ENCODE measurements around the gene TRIM72.
A peak's percentile ranks its signal among the peaks of the same experiment; 100 is the strongest.
"Not testable (repeated sequence)": the region's sequence is repeated elsewhere in the genome, so short reads cannot be mapped to it uniquely, and the experiment has no call there.

Gene TRIM72

GRCh38 chr16:31198207-31198882 lies 15.6 kb upstream of the TRIM72 start:
- DNase-seq, result no peak
- Mint-ChIP-seq H3K9me3 (no peaks in the 10 kb centered on the region), H3K27me3 (no peaks in the 10 kb centered on the region), H3K4me1 (peaks cover 62% of the 10 kb centered on the region), H3K27ac (peak overlapping the region; percentile 29), H3K36me3 (ENCODE audit: low read depth) (peaks cover 35% of the 10 kb centered on the region), H3K4me3 (no peak overlapping the region)
- no peak for ATAC-seq

DNA sequence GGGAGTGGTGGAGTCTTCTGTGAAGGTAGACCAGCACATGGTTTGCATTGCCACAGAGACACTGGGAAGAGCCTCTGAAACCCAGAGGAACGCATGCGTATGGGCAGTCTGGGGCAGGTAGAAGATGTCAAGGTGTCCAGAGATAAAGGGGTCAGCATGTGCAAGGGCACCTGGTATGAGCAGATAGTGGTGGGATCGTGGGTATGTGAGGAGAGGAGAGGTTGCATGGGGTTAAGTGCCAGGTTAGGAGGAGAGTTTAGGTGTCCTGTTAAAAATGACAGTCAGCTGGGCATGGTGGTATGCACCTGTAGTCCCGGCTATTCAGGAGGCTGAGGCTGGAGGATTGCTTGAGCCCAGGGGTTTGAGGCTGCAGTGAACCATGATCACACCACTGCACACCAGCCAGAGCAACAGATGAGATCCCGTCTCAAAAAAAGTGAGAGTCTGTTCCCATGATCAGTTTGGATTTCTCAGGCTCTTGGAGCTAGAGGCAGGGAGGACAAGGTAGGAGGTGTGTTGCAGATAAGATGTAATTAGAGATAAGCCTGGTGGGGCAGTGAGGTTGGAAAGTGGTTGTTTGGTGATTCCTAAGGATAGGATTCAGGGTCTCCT lies 14.4 kb upstream of the TRIM72 start:
- no peaks in the 10 kb centered on the region for H3K27me3 Mint-ChIP-seq
- peaks cover 25% of the 10 kb centered on the region for H3K36me3 Mint-ChIP-seq (ENCODE audit: low read depth)
- H3K4me1 Mint-ChIP-seq, result peaks cover 61% of the 10 kb centered on the region
- DNase-seq, result no peak
- ATAC-seq, result no peak
- H3K4me3 Mint-ChIP-seq, result no peak overlapping the region
- peak overlapping the region; percentile 47 for H3K27ac Mint-ChIP-seq
- H3K9me3 Mint-ChIP-seq, result no peaks in the 10 kb centered on the region

- H3K27me3 Mint-ChIP-seq, DNase-seq, ATAC-seq, H3K4me3 Mint-ChIP-seq, H3K9me3 Mint-ChIP-seq: not testable (repeated sequence)
- H3K4me1 Mint-ChIP-seq, result peaks cover 57% of the 10 kb centered on the region
- peak overlapping the region; percentile 47 for H3K27ac Mint-ChIP-seq
- H3K36me3 Mint-ChIP-seq (ENCODE audit: low read depth), result peaks cover 19% of the 10 kb centered on the region
These were observed 13.8 kb upstream of the TRIM72 start for GRCh38 chr16:31200111-31200510.

DNA sequence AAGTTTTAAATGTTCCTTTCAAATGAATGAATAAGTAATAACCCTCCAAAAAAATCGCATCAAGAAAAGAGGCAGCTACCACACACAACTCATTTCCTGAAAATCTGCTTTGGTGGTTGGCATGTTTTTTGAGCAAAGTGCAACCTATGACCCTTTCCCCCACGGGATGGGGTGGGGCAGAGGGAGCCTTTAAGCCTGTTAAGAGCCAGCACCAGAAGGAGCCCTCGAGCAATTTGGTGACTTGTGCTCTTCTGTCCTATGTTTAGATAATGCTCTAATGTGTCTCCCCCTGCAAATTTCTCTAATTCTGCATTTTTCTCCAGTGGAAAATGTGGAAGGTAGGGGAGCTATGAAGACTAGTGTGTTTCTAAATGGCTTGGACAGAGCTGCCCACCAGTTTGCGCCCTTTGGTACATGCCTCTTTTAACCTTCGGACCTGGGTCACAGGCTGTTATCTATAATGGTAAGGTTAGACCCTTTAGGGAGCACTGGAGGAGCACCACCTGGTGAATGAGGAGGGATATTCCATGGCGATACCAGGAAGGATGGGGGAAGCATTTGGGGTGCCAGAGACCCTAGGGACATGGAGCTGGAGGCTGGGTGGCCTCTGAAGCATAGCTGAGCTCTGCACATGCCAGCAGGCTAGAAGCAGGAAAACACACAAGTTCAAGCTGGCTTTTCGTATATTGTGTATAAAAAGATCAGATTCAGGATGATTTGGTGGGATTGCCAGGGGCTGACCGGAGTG lies 12.9 kb upstream of the TRIM72 start:
- Mint-ChIP-seq H3K9me3 (no peaks in the 10 kb centered on the region), H3K27me3 (no peaks in the 10 kb centered on the region), H3K4me3 (peak overlapping the region; percentile 76), H3K4me1 (peaks cover 55% of the 10 kb centered on the region), H3K27ac (no peak overlapping the region), H3K36me3 (ENCODE audit: low read depth) (peaks cover 13% of the 10 kb centered on the region)
- DNase-seq, result no peak
- ATAC-seq, result peak; percentile 29

DNA sequence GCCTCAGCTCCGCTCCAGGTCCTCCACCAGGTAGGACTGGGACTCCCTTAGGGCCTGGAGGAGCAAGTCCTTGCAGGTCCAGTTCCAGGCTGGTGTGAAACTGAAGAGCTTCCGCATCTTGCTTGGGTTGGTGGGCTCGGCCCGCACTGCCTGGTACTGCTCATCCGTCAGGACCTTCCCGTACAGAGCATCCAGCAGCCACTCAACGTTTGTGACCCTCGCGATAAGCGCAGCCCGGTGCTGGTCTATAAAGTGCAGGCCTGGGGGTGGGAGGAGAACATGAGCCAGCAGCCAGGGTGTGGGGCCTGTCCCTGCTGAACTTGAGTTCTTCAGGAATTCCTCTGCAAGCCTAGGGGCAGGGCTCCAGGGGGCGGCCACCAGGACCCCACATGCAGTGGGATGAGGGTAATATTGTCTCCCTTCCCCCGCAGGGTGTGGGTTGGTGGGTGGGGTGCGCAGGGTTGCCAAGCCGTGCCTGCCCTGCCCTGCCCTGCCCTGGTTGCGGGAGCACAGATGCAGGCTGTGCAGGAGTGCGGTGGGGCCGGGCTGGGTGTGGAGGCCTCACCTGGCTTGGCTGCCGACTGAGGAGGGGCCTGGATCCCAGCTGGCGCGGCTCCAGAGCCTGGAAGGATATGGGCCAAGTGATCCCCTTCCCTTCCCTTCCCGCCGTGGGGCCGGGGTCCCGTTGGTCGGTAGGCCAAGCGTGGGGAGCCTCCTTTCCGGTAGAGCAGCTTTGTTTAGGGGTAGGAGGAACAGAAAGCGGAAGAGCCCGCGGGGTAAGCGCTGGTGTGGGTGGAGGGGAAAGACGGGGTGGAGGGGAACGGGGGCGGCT lies 12.1 kb upstream of the TRIM72 start:
- peak overlapping the region; percentile 59 for H3K27ac Mint-ChIP-seq
- peak; percentile 41 for ATAC-seq
- peaks cover 49% of the 10 kb centered on the region for H3K4me1 Mint-ChIP-seq
- H3K9me3 Mint-ChIP-seq, result no peaks in the 10 kb centered on the region
- no peaks in the 10 kb centered on the region for H3K27me3 Mint-ChIP-seq
- H3K36me3 Mint-ChIP-seq (ENCODE audit: low read depth), result peaks cover 6% of the 10 kb centered on the region
- no peak for DNase-seq
- peak overlapping the region; percentile 76 for H3K4me3 Mint-ChIP-seq

DNA sequence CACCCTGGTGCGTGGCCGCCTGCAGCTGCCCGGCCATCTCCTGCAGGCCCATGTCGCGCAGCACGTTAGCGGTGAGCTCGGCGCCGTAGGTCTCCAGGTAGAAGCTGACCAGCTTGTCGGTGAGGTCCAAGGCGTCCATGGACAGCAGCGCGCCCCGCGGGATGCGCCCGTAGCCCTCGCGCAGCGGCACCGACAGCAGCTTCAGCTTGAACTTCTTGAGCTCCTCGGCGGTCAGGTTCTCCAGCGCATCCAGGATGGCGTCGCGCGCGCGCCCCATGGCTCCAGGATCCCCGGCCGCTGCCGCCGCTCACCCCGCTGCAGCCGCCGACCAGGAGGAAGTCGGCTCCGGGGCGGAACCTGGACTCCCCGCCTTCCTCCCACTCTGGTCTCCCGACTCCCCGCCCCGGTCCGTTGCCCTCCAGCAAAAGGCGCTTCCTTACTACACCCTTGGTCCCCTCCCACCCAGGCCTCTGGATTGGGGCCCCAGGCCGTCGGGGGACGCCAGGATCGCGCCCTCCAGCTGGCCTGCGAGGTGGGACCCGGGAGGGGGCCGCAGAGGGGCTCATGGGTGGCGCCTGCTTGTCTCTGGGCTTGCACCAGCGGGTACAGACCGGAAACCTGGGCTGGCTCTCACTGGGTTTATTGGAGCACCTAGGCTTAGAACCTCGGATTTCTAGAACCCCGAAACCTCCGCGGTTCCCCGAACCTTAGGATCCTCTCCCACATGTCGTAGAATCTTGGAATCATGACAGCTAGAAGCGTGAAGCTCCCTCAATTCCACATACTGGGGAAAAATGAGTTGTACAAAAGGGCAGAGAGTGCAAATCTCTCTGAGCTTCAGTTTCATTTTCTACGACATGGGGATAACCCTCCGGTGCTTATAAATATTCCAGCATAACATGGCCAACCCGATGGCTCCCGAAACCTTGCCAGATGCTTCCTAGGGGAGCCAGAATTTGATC lies 11.2 kb upstream of the TRIM72 start, which contains the start of gene PYCARD:
Gene PYCARD, minus strand, starts transcription at position 347 of the 962 bp plus-strand sequence. Its CDS starts 70 bp downstream, at position 277.
- H3K27me3 Mint-ChIP-seq, result no peaks in the 10 kb centered on the region

GRCh38 chr16:31204871-31205666 lies 8.8 kb upstream of the TRIM72 start:
- DNase-seq (no peak), ATAC-seq (no peak)
- Mint-ChIP-seq H3K4me3 (no peak overlapping the region), H3K4me1 (peaks cover 25% of the 10 kb centered on the region), H3K36me3 (ENCODE audit: low read depth) (peaks cover under 1% of the 10 kb centered on the region), H3K27ac (no peak overlapping the region), H3K27me3 (no peaks in the 10 kb centered on the region), H3K9me3 (no peaks in the 10 kb centered on the region)

More for the DNA sequence above, 11.2 kb upstream of the TRIM72 start, which contains the start of gene PYCARD:
- DNase-seq, result peak; percentile 52
- H3K36me3 Mint-ChIP-seq (ENCODE audit: low read depth), result peaks cover 4% of the 10 kb centered on the region
- ATAC-seq, result peak; percentile 34
- peak within 1 kb of the TSS; percentile 59 for H3K27ac Mint-ChIP-seq
- peaks cover 46% of the 10 kb centered on the region for H3K4me1 Mint-ChIP-seq
- H3K9me3 Mint-ChIP-seq, result no peaks in the 10 kb centered on the region
- peak within 1 kb of the TSS; percentile 76 for H3K4me3 Mint-ChIP-seq

GRCh38 chr16:31206776-31207175 lies 7.1 kb upstream of the TRIM72 start:
- Mint-ChIP-seq H3K4me1 (peaks cover 15% of the 10 kb centered on the region), H3K27ac (no peak overlapping the region), H3K9me3 (no peaks in the 10 kb centered on the region), H3K27me3 (peaks cover 3% of the 10 kb centered on the region), H3K36me3 (ENCODE audit: low read depth) (no peaks in the 10 kb centered on the region), H3K4me3 (no peak overlapping the region)
- ATAC-seq (no peak), DNase-seq (no peak)

GRCh38 chr16:31213342-31213741 lies 577 bp upstream of the TRIM72 start:
- Mint-ChIP-seq H3K4me3 (no peak overlapping the region), H3K4me1 (peaks cover 21% of the 10 kb centered on the region), H3K9me3 (no peaks in the 10 kb centered on the region), H3K27ac (no peak overlapping the region), H3K27me3 (peaks cover 43% of the 10 kb centered on the region), H3K36me3 (ENCODE audit: low read depth) (no peaks in the 10 kb centered on the region)
- no peak for ATAC-seq
- DNase-seq, result no peak

DNA sequence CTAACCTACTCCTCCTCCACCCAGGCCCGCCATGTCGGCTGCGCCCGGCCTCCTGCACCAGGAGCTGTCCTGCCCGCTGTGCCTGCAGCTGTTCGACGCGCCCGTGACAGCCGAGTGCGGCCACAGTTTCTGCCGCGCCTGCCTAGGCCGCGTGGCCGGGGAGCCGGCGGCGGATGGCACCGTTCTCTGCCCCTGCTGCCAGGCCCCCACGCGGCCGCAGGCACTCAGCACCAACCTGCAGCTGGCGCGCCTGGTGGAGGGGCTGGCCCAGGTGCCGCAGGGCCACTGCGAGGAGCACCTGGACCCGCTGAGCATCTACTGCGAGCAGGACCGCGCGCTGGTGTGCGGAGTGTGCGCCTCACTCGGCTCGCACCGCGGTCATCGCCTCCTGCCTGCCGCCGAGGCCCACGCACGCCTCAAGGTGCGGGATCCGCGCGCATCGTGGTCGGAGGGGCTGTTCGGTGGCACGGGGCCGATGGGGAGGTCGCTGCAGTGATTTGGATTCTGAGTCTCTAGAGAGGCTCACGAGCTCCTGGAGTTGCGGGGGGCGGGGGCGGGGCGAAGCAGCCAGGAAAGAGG lies 878 bp downstream of the TRIM72 start:
- H3K27me3 Mint-ChIP-seq, result peaks cover 51% of the 10 kb centered on the region
- no peaks in the 10 kb centered on the region for H3K9me3 Mint-ChIP-seq
- no peak for ATAC-seq
- H3K27ac Mint-ChIP-seq, result no peak overlapping the region
- no peaks in the 10 kb centered on the region for H3K36me3 Mint-ChIP-seq (ENCODE audit: low read depth)
- H3K4me1 Mint-ChIP-seq, result peaks cover 21% of the 10 kb centered on the region
- DNase-seq, result no peak
- peak overlapping the region; percentile 21 for H3K4me3 Mint-ChIP-seq

GRCh38 chr16:31215287-31216162 lies 1.6 kb downstream of the TRIM72 start:
- Mint-ChIP-seq H3K27ac (no peak overlapping the region), H3K27me3 (peaks cover 51% of the 10 kb centered on the region), H3K4me3 (peak overlapping the region; percentile 69), H3K36me3 (ENCODE audit: low read depth) (no peaks in the 10 kb centered on the region), H3K4me1 (peaks cover 21% of the 10 kb centered on the region), H3K9me3 (no peaks in the 10 kb centered on the region)
- ATAC-seq (peak; percentile 55), DNase-seq (no peak)

All from activated naive CD8-positive, alpha-beta T cell treated with anti-CD3 and anti-CD28 coated beads, Interleukin-2, amount 50 U/mL, for 24 hours (primary cell).